ENCODE results near the gene APBA1. TPM values are rescaled to one million over a fixed set of nuclear protein-coding genes. Genes with fewer than 3 reads are reported as not detected.

Gene APBA1
- total RNA-seq, 2 donors from 2014 or later = 6.8 to 9.5 TPM

- H3K27me3 ChIP-seq (replicated peaks; ENCODE audit: insufficient read depth) = no peaks in the 10 kb centered on the region
- H3K27ac ChIP-seq = no peak overlapping the region
- no peak overlapping the region for H3K4me3 ChIP-seq
- H3K36me3 ChIP-seq = no peaks in the 10 kb centered on the region
- TF ChIP-seq CTCF (IDR thresholded peaks at IDR 0.05) = no peak
- H3K9me3 ChIP-seq = no peaks in the 10 kb centered on the region
- ATAC-seq (ENCODE audit: insufficient number of reproducible peaks, low FRiP score, low read depth) = no peak
- no peaks in the 10 kb centered on the region for H3K4me1 ChIP-seq (ENCODE audit: control insufficient read depth in 1 of 2, low read depth in 2 of 2)
- no peak for DNase-seq (ENCODE audit: low spot score)
Measured at GRCh38 chr9:69515810-69516209, 156.4 kb downstream of the APBA1 start.

- no peak for DNase-seq (ENCODE audit: low spot score)
- Histone ChIP-seq H3K4me1 (ENCODE audit: control insufficient read depth in 1 of 2, low read depth in 2 of 2) (no peaks in the 10 kb centered on the region), H3K36me3 (no peaks in the 10 kb centered on the region), H3K27me3 (replicated peaks; ENCODE audit: insufficient read depth) (no peaks in the 10 kb centered on the region), H3K9me3 (no peaks in the 10 kb centered on the region), H3K27ac (no peak overlapping the region), H3K4me3 (no peak overlapping the region)
- ATAC-seq (ENCODE audit: insufficient number of reproducible peaks, low FRiP score, low read depth) = no peak
- TF ChIP-seq CTCF (IDR thresholded peaks at IDR 0.05) = no peak
Measured at GRCh38 chr9:69513141-69513820, 158.9 kb downstream of the APBA1 start.

- no peaks in the 10 kb centered on the region for H3K4me1 ChIP-seq (ENCODE audit: control insufficient read depth in 1 of 2, low read depth in 2 of 2)
- H3K4me3 ChIP-seq = no peak overlapping the region
- no peaks in the 10 kb centered on the region for H3K36me3 ChIP-seq
- no peak for TF ChIP-seq CTCF (IDR thresholded peaks at IDR 0.05)
- no peak overlapping the region for H3K27ac ChIP-seq
- no peak for DNase-seq (ENCODE audit: low spot score)
- no peaks in the 10 kb centered on the region for H3K9me3 ChIP-seq
- no peak for ATAC-seq (ENCODE audit: insufficient number of reproducible peaks, low FRiP score, low read depth)
- H3K27me3 ChIP-seq (replicated peaks; ENCODE audit: insufficient read depth) = no peaks in the 10 kb centered on the region
Measured at GRCh38 chr9:69504058-69504457, 168.1 kb downstream of the APBA1 start.

- TF ChIP-seq CTCF (IDR thresholded peaks at IDR 0.05) = no peak
- DNase-seq (ENCODE audit: low spot score) = no peak
- no peak overlapping the region for H3K27ac ChIP-seq
Measured at GRCh38 chr9:69502671-69503301, 169.4 kb downstream of the APBA1 start.

GRCh38 chr9:69500896-69501295, 171.3 kb downstream of the APBA1 start:
- no peak overlapping the region for H3K4me3 ChIP-seq
- TF ChIP-seq CTCF (IDR thresholded peaks at IDR 0.05) = no peak
- H3K27me3 ChIP-seq (replicated peaks; ENCODE audit: insufficient read depth) = no peaks in the 10 kb centered on the region
- no peaks in the 10 kb centered on the region for H3K36me3 ChIP-seq
- H3K9me3 ChIP-seq = no peaks in the 10 kb centered on the region
- ATAC-seq (ENCODE audit: insufficient number of reproducible peaks, low FRiP score, low read depth) (no peak), DNase-seq (ENCODE audit: low spot score) (no peak)
- no peaks in the 10 kb centered on the region for H3K4me1 ChIP-seq (ENCODE audit: control insufficient read depth in 1 of 2, low read depth in 2 of 2)
- H3K27ac ChIP-seq = no peak overlapping the region

More at GRCh38 chr9:69502671-69503301, 169.4 kb downstream of the APBA1 start:
- Histone ChIP-seq H3K27me3 (replicated peaks; ENCODE audit: insufficient read depth) (no peaks in the 10 kb centered on the region), H3K36me3 (no peaks in the 10 kb centered on the region), H3K4me1 (ENCODE audit: control insufficient read depth in 1 of 2, low read depth in 2 of 2) (no peaks in the 10 kb centered on the region), H3K4me3 (no peak overlapping the region), H3K9me3 (no peaks in the 10 kb centered on the region)
- ATAC-seq (ENCODE audit: insufficient number of reproducible peaks, low FRiP score, low read depth) = no peak
